Karpas-422 (cell line): ENCODE data around the gene NCBP2. TPM values are rescaled to one million over a fixed set of nuclear protein-coding genes. Genes with fewer than 3 reads are reported as not detected.

Experiments
- DNase-seq: peaks from one replicate; pipeline ENCODE4 v3.0.0-alpha.2; 2015
- H2AFZ ChIP-seq: fragments of 200-600 bp; sonication (generic); 2 replicates; pipeline ENCODE4 v1.6.1; 2014; ENCODE audit warnings: antibody characterized with exemption, low read length, mixed read lengths
- H3K27ac ChIP-seq: fragments of 200-600 bp; sonication (generic); 2 replicates; pipeline ENCODE4 v1.5.1; 2014; ENCODE audit warnings: mild to moderate bottlenecking, low read length, moderate library complexity
- H3K27me3 ChIP-seq: fragments of 200-600 bp; sonication (generic); 2 replicates; pipeline ENCODE4 v1.6.1; 2014; ENCODE audit warnings: low read length, mixed read lengths
- H3K36me3 ChIP-seq: fragments of 200-600 bp; sonication (generic); 2 replicates; pipeline ENCODE4 v1.6.1; 2014; ENCODE audit warnings: low read length, mixed read lengths; ENCODE audit not compliant: insufficient read depth
- H3K4me1 ChIP-seq: fragments of 200-600 bp; sonication (generic); 2 replicates; pipeline ENCODE4 v1.6.1; 2014; ENCODE audit warnings: mild to moderate bottlenecking, low read length, mixed read lengths
- H3K4me2 ChIP-seq: fragments of 200-600 bp; sonication (generic); 2 replicates; pipeline ENCODE4 v1.6.1; 2014; ENCODE audit warnings: low read length, low read depth, mild to moderate bottlenecking; ENCODE audit not compliant: poor library complexity, severe bottlenecking
- H3K4me3 ChIP-seq: fragments of 200-600 bp; sonication (generic); 2 replicates; pipeline ENCODE4 v1.5.1; 2014; ENCODE audit warnings: mild to moderate bottlenecking, antibody characterized with exemption, low read length, mixed read lengths
- H3K79me2 ChIP-seq: fragments of 200-600 bp; sonication (generic); 2 replicates; pipeline ENCODE4 v1.6.1; 2014; ENCODE audit warnings: mild to moderate bottlenecking, low read length, mixed read lengths
- H3K9ac ChIP-seq: fragments of 200-600 bp; sonication (generic); 2 replicates; pipeline ENCODE4 v1.6.0; 2014; ENCODE audit warnings: low read length
- H3K9me2 ChIP-seq: fragments of 200-600 bp; sonication (generic), shearing (Covaris generic); replicated peaks from 2 replicates; pipeline ENCODE4 v1.6.0; 2014; ENCODE audit warnings: mild to moderate bottlenecking, low read length, moderate library complexity; ENCODE audit not compliant: insufficient read depth
- H3K9me3 ChIP-seq: fragments of 300-700, 200-600 bp; sonication (generic); 2 replicates; pipeline ENCODE4 v1.6.1; 2014; ENCODE audit warnings: low read length, mixed read lengths
- H4K20me1 ChIP-seq: fragments of 200-600 bp; sonication (generic); 2 replicates; pipeline ENCODE4 v1.6.1; 2014; ENCODE audit warnings: mild to moderate bottlenecking, antibody characterized with exemption, low read length, low read depth; ENCODE audit not compliant: insufficient read depth
- total RNA-seq: library from RNA; depleted of rRNA; stranded (reverse); fragments of >200 nt; shearing (Covaris generic); gene quantifications from 2 replicates; pipeline ENCODE4 v1.2.3, GENCODE V29; 2014; ENCODE audit warnings: low replicate concordance

Gene NCBP2
- total RNA-seq, 1 experiment from 2014 or later, result 73.0 TPM

DNA sequence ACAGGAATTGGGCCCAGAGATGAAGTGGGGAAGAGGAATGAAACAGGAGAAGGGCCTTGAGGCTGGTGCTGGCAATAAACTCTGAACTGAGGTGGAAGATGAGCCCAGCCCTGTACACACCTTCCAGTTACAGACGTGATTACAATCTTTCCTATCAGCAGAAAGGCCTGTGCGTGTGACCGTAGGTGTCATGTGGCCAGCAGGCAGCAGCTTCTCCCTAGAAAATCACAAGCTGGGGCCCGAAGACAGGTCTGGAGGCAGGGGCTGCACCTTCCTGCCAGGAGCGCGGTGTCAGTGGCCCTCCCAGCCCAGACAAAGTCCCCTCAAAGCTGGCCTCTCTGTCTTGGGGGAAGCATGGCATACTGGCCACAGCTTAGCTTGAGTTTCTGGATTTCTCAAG lies 43.0 kb upstream of the NCBP2 start:
- Histone ChIP-seq H3K4me2 (no peak overlapping the region), H3K9ac (no peak overlapping the region)

DNA sequence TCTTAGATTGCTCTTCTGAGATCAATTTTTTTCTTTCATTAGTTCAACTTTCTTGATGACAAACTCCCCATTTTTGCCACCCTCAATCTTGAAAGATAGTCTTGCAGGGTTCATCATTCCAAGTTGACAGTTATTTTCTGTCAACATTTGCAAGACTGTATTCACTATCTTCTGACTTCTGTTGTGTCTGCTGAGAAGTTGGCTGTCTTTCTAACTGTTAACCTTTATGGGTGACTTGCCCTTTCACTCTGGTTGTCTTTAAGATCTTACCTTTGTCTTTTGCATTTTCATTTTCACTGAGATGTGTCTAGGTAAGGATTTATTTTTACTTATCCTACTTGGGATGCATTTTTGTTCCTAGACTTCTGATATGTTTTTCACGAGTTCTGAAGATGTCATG lies 40.9 kb upstream of the NCBP2 start:
- no peak overlapping the region for H3K4me2 ChIP-seq

More for the DNA sequence above, 43.0 kb upstream of the NCBP2 start:
- H3K4me3 ChIP-seq, result no peak overlapping the region
- H4K20me1 ChIP-seq, result no peaks in the 10 kb centered on the region
- no peaks in the 10 kb centered on the region for H3K79me2 ChIP-seq
- DNase-seq, result no peak
- peaks cover 6% of the 10 kb centered on the region; the same call in 1 of the 2 replicates for H3K9me3 ChIP-seq
- 0 out of 2 replicates have a peak, but pooled peaks cover 4% of the 10 kb centered on the region for H3K27me3 ChIP-seq
- H3K9me2 ChIP-seq, result no peaks in the 10 kb centered on the region
- no peak overlapping the region for H2AFZ ChIP-seq
- H3K4me1 ChIP-seq, result peaks cover 6% of the 10 kb centered on the region; the same call in 1 of the 2 replicates
- no peak overlapping the region for H3K27ac ChIP-seq
- no peaks in the 10 kb centered on the region for H3K36me3 ChIP-seq

DNA sequence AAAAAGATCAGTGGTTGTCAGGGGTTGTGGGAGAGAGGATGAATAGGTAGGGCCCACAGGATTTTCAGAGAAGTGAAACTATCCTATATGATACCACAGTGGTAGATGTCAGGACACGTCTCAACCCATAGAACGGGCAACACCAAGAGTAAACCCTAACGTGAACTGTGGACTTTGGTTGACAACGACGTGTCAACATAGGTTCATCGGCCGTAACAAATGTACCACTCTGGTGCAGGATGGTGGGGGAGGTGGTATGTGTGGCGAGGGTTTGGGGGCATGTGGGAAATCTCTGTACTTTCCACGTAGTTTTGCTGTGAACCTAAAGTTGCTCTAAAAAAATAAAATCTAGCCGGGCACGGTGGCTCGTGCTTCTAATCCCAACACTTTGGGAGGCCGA lies 39.3 kb upstream of the NCBP2 start:
- H3K79me2 ChIP-seq, result no peaks in the 10 kb centered on the region
- peaks cover 10% of the 10 kb centered on the region; the same call in 1 of the 2 replicates for H3K4me1 ChIP-seq
- no peak overlapping the region for H3K9ac ChIP-seq
- H2AFZ ChIP-seq, result no peak overlapping the region
- H4K20me1 ChIP-seq, result no peaks in the 10 kb centered on the region
- no peaks in the 10 kb centered on the region for H3K36me3 ChIP-seq
- peaks cover 6% of the 10 kb centered on the region; the same call in 1 of the 2 replicates for H3K9me3 ChIP-seq
- H3K9me2 ChIP-seq, result no peaks in the 10 kb centered on the region
- no peak overlapping the region for H3K4me2 ChIP-seq
- no peak for DNase-seq
- no peak overlapping the region for H3K4me3 ChIP-seq
- H3K27ac ChIP-seq, result no peak overlapping the region
- H3K27me3 ChIP-seq, result 0 out of 2 replicates have a peak, but pooled peaks cover 8% of the 10 kb centered on the region

More for the DNA sequence above, 40.9 kb upstream of the NCBP2 start:
- Histone ChIP-seq H3K79me2 (no peaks in the 10 kb centered on the region), H3K4me1 (peaks cover 10% of the 10 kb centered on the region; the same call in 1 of the 2 replicates), H4K20me1 (no peaks in the 10 kb centered on the region), H3K36me3 (no peaks in the 10 kb centered on the region), H3K4me3 (no peak overlapping the region), H3K27me3 (0 out of 2 replicates have a peak, but pooled peaks cover 5% of the 10 kb centered on the region), H3K9ac (no peak overlapping the region), H3K27ac (no peak overlapping the region), H3K9me2 (no peaks in the 10 kb centered on the region), H3K9me3 (peaks cover 6% of the 10 kb centered on the region; the same call in 1 of the 2 replicates), H2AFZ (no peak overlapping the region)
- no peak for DNase-seq

- H3K27me3 ChIP-seq, result 0 out of 2 replicates have a peak, but pooled peaks cover 8% of the 10 kb centered on the region
- no peak overlapping the region for H2AFZ ChIP-seq
- no peak overlapping the region for H3K9ac ChIP-seq
- H3K4me1 ChIP-seq, result peaks cover 5% of the 10 kb centered on the region; the same call in 1 of the 2 replicates
- H3K4me2 ChIP-seq, result no peak overlapping the region
- H4K20me1 ChIP-seq, result no peaks in the 10 kb centered on the region
- no peaks in the 10 kb centered on the region for H3K79me2 ChIP-seq
- no peaks in the 10 kb centered on the region for H3K36me3 ChIP-seq
- H3K9me3 ChIP-seq, result peaks cover 6% of the 10 kb centered on the region; the same call in 1 of the 2 replicates
- no peak overlapping the region for H3K27ac ChIP-seq
- no peaks in the 10 kb centered on the region for H3K9me2 ChIP-seq
- H3K4me3 ChIP-seq, result no peak overlapping the region
- no peak for DNase-seq
Observed at GRCh38 chr3:196979545-196979944, 37.2 kb upstream of the NCBP2 start.

GRCh38 chr3:196976941-196977340 lies 34.6 kb upstream of the NCBP2 start:
- no peak for DNase-seq
- Histone ChIP-seq H3K4me3 (no peak overlapping the region), H3K9me2 (no peaks in the 10 kb centered on the region), H3K36me3 (no peaks in the 10 kb centered on the region), H4K20me1 (no peaks in the 10 kb centered on the region), H3K9me3 (no peaks in the 10 kb centered on the region), H3K79me2 (no peaks in the 10 kb centered on the region), H3K9ac (no peak overlapping the region), H3K27ac (no peak overlapping the region), H3K27me3 (0 out of 2 replicates have a peak, but pooled peaks cover 8% of the 10 kb centered on the region), H3K4me1 (peaks cover 5% of the 10 kb centered on the region; the same call in 1 of the 2 replicates), H2AFZ (no peak overlapping the region), H3K4me2 (no peak overlapping the region)

DNA sequence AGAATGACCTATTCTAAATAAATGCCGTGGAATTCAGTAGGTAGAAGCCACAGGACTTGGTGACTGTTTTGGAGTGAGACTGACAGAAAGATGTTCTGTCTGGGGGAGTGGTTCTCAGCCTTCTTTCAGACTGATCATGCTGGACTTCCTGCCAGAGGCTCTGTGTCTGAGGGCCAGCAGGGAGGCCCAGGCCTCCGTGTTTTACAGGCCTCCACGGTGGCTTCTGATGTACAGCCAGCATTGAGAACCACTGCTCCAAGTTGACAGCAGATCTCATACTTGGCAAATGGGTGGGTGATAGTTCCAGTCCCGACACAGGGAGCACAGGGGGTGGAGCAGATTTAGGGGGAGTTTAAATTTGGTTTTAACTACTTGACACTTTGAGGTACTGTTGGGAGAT lies 33.0 kb upstream of the NCBP2 start:
- no peak for DNase-seq
- no peak overlapping the region for H2AFZ ChIP-seq
- no peaks in the 10 kb centered on the region for H3K36me3 ChIP-seq
- H3K4me1 ChIP-seq, result peaks cover 13% of the 10 kb centered on the region
- no peak overlapping the region for H3K4me2 ChIP-seq
- no peak overlapping the region for H3K4me3 ChIP-seq
- H3K9me2 ChIP-seq, result no peaks in the 10 kb centered on the region
- no peak overlapping the region for H3K9ac ChIP-seq
- no peaks in the 10 kb centered on the region for H3K79me2 ChIP-seq
- H4K20me1 ChIP-seq, result no peaks in the 10 kb centered on the region
- peaks cover 8% of the 10 kb centered on the region; the same call in 1 of the 2 replicates for H3K27me3 ChIP-seq
- no peak overlapping the region for H3K27ac ChIP-seq
- peaks cover 4% of the 10 kb centered on the region; the same call in 1 of the 2 replicates for H3K9me3 ChIP-seq

DNA sequence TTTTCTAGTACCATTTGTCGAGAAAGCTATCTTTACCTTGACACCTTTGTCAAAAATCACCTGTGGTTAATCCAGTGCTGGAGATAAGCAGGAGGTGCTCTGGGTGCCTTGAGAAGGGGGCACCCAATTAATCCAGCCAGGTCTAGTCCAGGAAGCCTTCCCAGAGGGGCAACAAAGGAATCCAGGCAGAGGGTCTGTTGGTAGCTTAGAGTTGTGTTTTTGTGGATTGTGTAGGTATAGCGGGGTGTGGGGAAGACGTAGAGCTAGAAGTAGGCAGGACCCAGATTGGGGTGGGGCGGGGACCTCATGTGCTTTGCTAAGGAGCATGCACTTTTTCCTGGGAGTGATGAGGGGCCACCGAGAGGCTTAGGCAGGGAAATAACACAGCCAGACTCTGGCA lies 32.3 kb upstream of the NCBP2 start:
- Histone ChIP-seq H3K9ac (no peak overlapping the region), H3K27me3 (peaks cover 8% of the 10 kb centered on the region; the same call in 1 of the 2 replicates), H3K9me2 (no peaks in the 10 kb centered on the region), H3K4me1 (peaks cover 18% of the 10 kb centered on the region), H2AFZ (no peak overlapping the region), H3K9me3 (peaks cover 4% of the 10 kb centered on the region; the same call in 1 of the 2 replicates), H3K36me3 (no peaks in the 10 kb centered on the region), H3K4me2 (no peak overlapping the region), H3K27ac (no peak overlapping the region), H3K79me2 (no peaks in the 10 kb centered on the region), H4K20me1 (no peaks in the 10 kb centered on the region), H3K4me3 (no peak overlapping the region)
- no peak for DNase-seq

DNA sequence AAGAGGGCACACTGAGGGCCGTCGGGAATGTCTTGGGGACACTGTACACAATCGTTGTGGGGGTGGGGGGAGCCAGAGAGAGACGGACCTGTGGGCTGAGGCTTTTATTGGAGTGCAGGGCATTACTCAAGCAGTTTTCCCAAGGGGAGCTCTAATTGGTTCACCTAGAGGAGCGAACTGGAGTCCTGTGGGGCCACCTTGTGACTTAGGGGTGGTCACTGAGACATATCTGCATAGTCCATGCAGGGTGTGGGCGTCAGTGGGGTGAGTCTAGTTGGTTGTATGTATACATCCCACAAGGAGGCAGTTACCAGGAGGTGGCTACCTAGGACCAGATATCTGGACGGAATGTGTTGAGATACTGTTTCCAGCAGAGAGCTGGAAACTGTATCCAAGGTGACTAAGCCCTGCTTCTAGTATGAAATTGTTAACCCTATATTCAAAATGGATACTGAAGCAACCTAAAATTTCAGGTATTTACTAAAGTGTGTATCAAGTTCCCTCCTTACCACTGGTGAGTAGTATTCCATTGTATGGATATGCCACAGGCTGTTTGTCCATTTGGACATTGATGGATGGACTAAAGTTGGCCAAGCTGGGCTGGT lies 28.9 kb upstream of the NCBP2 start:
- no peak overlapping the region for H3K4me3 ChIP-seq
- no peak overlapping the region for H3K27ac ChIP-seq
- H3K4me2 ChIP-seq, result peak overlapping the region; percentile 100
- H3K4me1 ChIP-seq, result peaks cover 27% of the 10 kb centered on the region
- no peak overlapping the region for H3K9ac ChIP-seq
- H3K36me3 ChIP-seq, result no peaks in the 10 kb centered on the region
- no peaks in the 10 kb centered on the region for H3K9me2 ChIP-seq
- peak; percentile 70 for DNase-seq
- no peak overlapping the region for H2AFZ ChIP-seq
- H3K27me3 ChIP-seq, result peaks cover 4% of the 10 kb centered on the region; the same call in 1 of the 2 replicates
- H3K79me2 ChIP-seq, result no peaks in the 10 kb centered on the region
- H3K9me3 ChIP-seq, result peaks cover 4% of the 10 kb centered on the region; the same call in 1 of the 2 replicates
- H4K20me1 ChIP-seq, result no peaks in the 10 kb centered on the region
